GM18870 (cell line): ENCODE data around the gene RSPO4.

Experiments used
- ATAC-seq: cut with Tn5 transposase; IDR thresholded peaks from one replicate; pipeline ENCODE4 v1.9.1; 2021; ENCODE audit warnings: moderate library complexity; ENCODE audit not compliant: unreplicated experiment

Gene RSPO4

GRCh38 chr20:944774-945410 lies 57.2 kb downstream of the RSPO4 start:
- no peak for ATAC-seq

GRCh38 chr20:944148-944547 lies 58.0 kb downstream of the RSPO4 start:
- no peak for ATAC-seq

- ATAC-seq, result no peak
These were observed 59.5 kb downstream of the RSPO4 start for GRCh38 chr20:942611-943010.

- ATAC-seq, result no peak
These were observed 61.2 kb downstream of the RSPO4 start for GRCh38 chr20:940926-941325.

GRCh38 chr20:939606-940005 lies 62.5 kb downstream of the RSPO4 start:
- ATAC-seq, result no peak

- no peak for ATAC-seq
These were observed 67.8 kb downstream of the RSPO4 start for GRCh38 chr20:934186-934840.

- no peak for ATAC-seq
These were observed 69.1 kb downstream of the RSPO4 start for GRCh38 chr20:933029-933428.

- no peak for ATAC-seq
These were observed 70.7 kb downstream of the RSPO4 start for GRCh38 chr20:931401-931800.

GRCh38 chr20:926670-927069 lies 75.4 kb downstream of the RSPO4 start:
- ATAC-seq, result no peak

- no peak for ATAC-seq
These were observed 76.6 kb downstream of the RSPO4 start for GRCh38 chr20:925516-925915.

GRCh38 chr20:924639-925038 lies 77.5 kb downstream of the RSPO4 start:
- ATAC-seq, result no peak

GRCh38 chr20:922781-923180 lies 79.3 kb downstream of the RSPO4 start:
- ATAC-seq, result no peak

GRCh38 chr20:921068-921467 lies 81.0 kb downstream of the RSPO4 start:
- ATAC-seq, result no peak

- no peak for ATAC-seq
These were observed 81.8 kb downstream of the RSPO4 start for GRCh38 chr20:920311-920710.

- ATAC-seq, result no peak
These were observed 82.6 kb downstream of the RSPO4 start for GRCh38 chr20:919491-919916.

- no peak for ATAC-seq
These were observed 84.7 kb downstream of the RSPO4 start for GRCh38 chr20:917416-917815.

GRCh38 chr20:916825-917224 lies 85.3 kb downstream of the RSPO4 start:
- ATAC-seq, result no peak

GRCh38 chr20:916125-916799 lies 85.8 kb downstream of the RSPO4 start, which contains the start of gene ANGPT4:
ANGPT4 (minus strand) TSS chr20:916334; CDS start chr20:916214, 120 bp downstream.
- ATAC-seq, result no peak

- ATAC-seq, result no peak
These were observed 87.2 kb downstream of the RSPO4 start for GRCh38 chr20:914727-915498.

GRCh38 chr20:913306-913849 lies 88.7 kb downstream of the RSPO4 start:
- no peak for ATAC-seq
